ENCODE data around the gene TMEM187.

TMEM187 gene

GRCh38 chrX:153955228-153955732 is 17.3 kb upstream of the TMEM187 start:
- no peak for DNase-seq

- no peak for DNase-seq
Observed at GRCh38 chrX:153956044-153956907, 16.3 kb upstream of the TMEM187 start.

GRCh38 chrX:153957224-153957623 is 15.3 kb upstream of the TMEM187 start:
- DNase-seq = no peak

GRCh38 chrX:153958605-153959004 is 13.9 kb upstream of the TMEM187 start:
- DNase-seq = no peak

GRCh38 chrX:153959649-153960048 is 12.9 kb upstream of the TMEM187 start:
- no peak for DNase-seq

GRCh38 chrX:153960077-153960476 is 12.5 kb upstream of the TMEM187 start:
- no peak for DNase-seq

- DNase-seq = no peak
Observed at GRCh38 chrX:153960786-153961185, 11.8 kb upstream of the TMEM187 start.

- no peak for DNase-seq
Observed at GRCh38 chrX:153961292-153961691, 11.3 kb upstream of the TMEM187 start.

GRCh38 chrX:153963546-153963945 is 9.0 kb upstream of the TMEM187 start:
- DNase-seq = no peak

- DNase-seq = no peak
Observed at GRCh38 chrX:153964105-153964504, 8.4 kb upstream of the TMEM187 start.

GRCh38 chrX:153965406-153965805 is 7.1 kb upstream of the TMEM187 start:
- DNase-seq = no peak

GRCh38 chrX:153966283-153966688 is 6.3 kb upstream of the TMEM187 start:
- DNase-seq = no peak

- no peak for DNase-seq
Observed at GRCh38 chrX:153966841-153967535, 5.6 kb upstream of the TMEM187 start.

- no peak for DNase-seq
Observed at GRCh38 chrX:153967536-153968224, 4.9 kb upstream of the TMEM187 start.

- no peak for DNase-seq
Observed at GRCh38 chrX:153968255-153968654, 4.3 kb upstream of the TMEM187 start.

GRCh38 chrX:153968754-153969124 is 3.8 kb upstream of the TMEM187 start:
- peak; percentile 70 for DNase-seq

- no peak for DNase-seq
Observed at GRCh38 chrX:153969125-153969903, 3.2 kb upstream of the TMEM187 start.

GRCh38 chrX:153969904-153970356 is 2.6 kb upstream of the TMEM187 start:
- no peak for DNase-seq

- peak; percentile 82 for DNase-seq
Observed at GRCh38 chrX:153970357-153971123, 2.0 kb upstream of the TMEM187 start.

GRCh38 chrX:153971124-153971449 is 1.5 kb upstream of the TMEM187 start:
- DNase-seq = peak; percentile 87

GRCh38 chrX:153971450-153972367 is 845 bp upstream of the TMEM187 start, which contains the start of gene HCFC1:
TSS of gene HCFC1 (minus strand) at chrX:153971818. CDS start at chrX:153970840, 978 bp downstream.
- DNase-seq = peak; percentile 91
